CD4-positive, alpha-beta T cell treated with Interleukin-2 at 100 ng/mL for 4 hours (primary cell): ENCODE data around the gene TTYH3.
"Not testable (repeated sequence)": the region's sequence is repeated elsewhere in the genome, so short reads cannot be mapped to it uniquely, and the experiment has no call there.

ENCODE experiments used
- DNase-seq: peaks from one replicate; pipeline ENCODE4 v3.0.0-alpha.2; 2020; ENCODE audit warnings: low spot score

TTYH3 gene

GRCh38 chr7:2688409-2689342, 56.9 kb downstream of the TTYH3 start:
- DNase-seq: no peak

GRCh38 chr7:2689343-2689847, 57.6 kb downstream of the TTYH3 start:
- no peak for DNase-seq

DNA sequence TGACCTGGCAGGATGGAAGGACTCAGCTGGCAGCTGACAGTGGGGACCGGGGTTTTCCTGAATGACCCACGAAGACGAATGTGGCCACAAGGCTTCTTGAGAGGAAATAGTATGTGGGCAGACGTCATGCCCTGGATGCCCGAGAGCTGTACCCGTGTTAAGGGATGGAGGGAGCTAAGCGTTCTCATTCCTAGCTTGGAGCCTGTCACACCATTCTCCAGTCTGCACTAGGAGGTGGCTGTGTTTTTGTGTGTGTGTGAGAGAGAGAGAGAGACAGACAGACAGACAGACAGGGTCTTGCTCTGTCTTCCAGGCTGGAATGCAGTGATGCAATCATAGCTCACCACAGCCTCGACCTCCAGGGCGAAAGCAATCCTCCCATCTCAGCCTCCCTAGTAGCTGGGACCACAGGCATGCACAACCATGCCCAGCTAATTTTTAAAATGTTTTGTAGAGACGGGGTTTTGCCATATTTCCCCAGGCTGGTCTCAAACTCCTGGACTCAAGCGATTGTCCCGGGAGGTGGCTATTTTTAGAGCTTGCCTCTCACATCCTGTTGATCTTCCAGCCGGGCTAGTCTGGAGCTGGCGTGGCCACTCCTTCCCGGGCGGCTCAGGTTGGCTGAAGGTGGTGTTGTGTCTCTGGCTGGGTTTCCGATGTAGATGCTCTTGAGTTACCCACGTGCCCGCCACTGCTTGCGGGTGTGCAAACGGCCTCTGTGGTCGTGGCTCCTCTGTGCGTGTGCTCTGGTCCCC, 58.3 kb downstream of the TTYH3 start:
- no peak for DNase-seq

DNA sequence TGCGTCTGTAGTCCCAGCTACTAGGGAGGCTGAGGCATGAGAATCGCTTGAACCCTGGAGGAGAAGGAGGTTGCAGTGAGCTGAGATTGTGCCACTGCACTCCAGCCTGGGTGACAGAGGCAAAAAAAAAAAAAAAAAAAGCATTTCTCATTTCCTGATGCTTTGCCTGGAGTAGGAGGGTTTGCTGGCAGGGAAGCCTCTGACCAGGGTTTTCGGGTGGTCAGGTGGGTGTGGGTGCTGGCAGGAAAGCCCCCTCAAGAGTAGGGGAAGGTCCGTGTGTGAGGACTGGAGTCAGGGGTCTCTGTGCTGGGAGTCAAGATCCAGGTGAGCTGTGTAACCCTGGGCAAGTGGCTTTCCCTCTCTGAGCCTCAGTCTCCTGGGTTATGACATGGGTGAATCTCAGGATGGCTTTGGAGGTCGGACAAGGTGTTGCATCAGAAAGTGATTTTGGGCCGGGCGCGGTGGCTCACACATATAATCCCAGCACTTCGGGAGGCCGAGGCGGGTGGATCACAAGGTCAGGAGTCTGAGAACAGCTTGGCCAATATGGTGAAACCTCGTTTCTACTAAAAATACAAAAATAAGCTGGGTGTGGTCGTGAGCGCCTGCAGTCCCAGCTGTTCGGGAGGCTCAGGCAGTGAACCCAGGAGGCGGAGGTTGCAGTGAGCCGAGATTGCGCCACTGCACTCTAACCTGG, 59.4 kb downstream of the TTYH3 start:
- no peak for DNase-seq

- DNase-seq: not testable (repeated sequence)
Measured at GRCh38 chr7:2691932-2692439, 60.2 kb downstream of the TTYH3 start.

- no peak for DNase-seq
Measured at GRCh38 chr7:2692543-2692942, 60.8 kb downstream of the TTYH3 start.

GRCh38 chr7:2693420-2694121, 61.8 kb downstream of the TTYH3 start:
- DNase-seq: not testable (repeated sequence)

- DNase-seq: not testable (repeated sequence)
Measured at GRCh38 chr7:2694122-2694436, 62.3 kb downstream of the TTYH3 start.

DNA sequence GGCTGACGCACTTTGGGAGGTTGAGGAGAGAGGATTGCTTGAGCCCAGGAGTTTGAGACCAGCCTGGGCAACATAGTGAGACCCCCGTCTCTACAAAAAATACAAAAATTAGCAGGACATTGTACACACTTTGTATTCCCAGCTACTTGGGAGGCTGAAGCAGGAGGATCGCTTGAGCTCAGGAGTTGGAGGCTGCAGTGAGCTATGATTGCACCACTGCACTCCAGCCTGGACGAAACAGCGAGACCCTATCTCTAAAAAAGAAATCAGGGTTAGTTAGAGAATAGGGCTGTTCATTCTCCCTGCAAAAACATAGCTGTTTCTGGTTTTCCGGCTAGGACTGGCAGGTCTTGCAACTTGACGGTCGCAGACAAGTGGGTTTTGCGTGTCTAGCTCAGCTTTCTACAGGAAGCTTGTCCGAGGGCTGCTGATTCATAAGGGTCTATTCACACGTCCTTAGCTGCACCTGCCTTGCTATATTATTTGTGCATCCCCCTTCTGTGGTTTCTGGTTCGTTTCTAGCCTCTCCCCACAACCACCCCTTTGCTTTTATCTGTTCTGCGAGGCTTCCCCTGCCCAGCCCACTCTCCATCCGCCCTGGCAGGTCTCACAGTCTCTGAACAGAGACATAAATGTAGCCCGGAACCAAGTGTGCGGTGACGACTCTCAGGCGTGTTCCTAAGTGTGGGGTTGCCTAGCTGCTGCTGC, 66.9 kb downstream of the TTYH3 start:
- DNase-seq: peak; percentile 82

DNA sequence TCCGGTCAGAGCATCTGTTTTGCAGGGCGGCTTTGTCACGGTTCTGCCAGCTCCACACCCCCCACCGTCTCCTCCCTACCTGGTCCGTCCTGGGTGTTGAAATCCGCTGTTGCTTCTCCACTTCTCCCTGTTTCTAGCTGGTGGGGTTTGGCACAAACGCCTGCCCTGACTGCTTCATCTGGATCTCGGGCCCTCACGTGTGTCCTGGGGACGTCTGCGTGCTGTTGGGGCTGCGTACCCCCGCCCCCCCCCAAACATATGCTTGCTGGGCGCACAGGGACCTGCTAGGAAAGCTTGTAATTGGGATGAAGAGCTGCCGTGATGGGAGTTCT, 67.5 kb downstream of the TTYH3 start:
- DNase-seq: no peak

DNA sequence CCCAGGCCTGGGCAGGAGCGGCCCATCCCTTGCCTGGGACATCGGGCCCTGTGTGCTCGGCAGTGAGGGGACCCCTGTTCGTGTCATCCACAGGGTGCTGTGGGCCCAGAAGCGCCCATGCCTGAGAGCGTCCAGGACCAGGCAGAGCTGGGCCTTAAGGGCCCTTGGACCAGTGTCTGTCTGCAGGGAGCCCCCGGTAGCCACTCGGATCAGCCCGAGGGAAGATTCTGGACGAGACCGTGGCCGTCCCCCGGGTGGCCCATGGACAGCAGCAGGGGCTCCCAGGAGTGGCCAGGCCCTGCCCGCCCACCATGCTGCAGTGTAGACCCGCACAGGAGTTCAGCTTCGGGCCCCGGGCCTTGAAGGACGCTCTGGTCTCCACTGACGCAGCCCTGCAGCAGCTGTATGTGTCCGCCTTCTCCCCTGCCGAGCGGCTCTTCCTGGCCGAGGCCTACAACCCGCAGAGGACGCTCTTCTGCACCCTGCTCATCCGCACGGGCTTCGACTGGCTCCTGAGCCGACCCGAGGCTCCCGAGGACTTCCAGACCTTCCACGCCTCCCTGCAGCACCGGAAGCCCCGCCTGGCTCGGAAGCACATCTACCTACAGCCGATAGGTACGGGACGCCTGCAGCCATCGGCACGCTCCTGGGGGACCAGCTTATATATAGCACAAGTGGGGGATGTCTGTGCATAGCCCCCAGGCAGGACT, 68.5 kb downstream of the TTYH3 start:
- DNase-seq: no peak

DNA sequence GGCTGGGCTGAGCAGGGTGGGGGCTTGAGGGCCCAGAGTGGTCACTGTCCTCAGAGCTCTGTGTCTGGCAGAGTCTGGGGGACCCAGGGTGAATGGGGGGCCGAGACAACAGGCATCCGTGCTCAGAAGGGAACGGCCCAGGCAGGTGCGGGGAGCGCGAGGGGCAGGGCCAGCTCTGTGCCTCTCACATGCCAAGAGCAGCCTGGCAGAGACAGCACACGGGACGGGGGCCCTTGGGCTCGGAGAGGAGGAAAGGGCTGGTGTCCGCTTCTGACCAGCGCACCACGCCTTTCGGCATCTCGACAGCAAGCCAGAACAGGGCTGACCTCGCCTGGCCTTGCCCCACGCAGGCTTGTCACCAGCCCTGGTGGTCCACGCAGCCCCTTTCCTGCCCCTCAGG, 69.6 kb downstream of the TTYH3 start:
- no peak for DNase-seq

GRCh38 chr7:2701832-2702593, 70.2 kb downstream of the TTYH3 start:
- no peak for DNase-seq

DNA sequence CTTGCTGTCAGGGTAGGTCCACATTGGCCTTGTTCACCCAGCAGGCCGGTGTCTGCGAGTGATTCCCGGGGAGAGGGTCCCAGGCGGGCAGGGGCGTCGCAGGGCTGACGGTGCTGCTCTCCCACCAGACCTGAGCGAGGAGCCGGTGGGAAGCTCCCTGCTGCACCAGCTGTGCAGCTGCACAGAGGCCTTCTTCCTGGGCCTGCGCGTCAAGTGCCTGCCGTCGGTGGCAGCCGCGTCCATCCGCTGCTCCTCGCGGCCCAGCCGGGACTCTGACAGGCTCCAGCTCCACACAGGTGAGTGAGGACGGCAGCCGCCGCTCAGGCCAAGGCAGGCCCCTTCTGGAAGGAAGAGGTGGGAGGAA, 70.8 kb downstream of the TTYH3 start:
- DNase-seq: no peak

GRCh38 chr7:2705371-2706096, 73.7 kb downstream of the TTYH3 start:
- no peak for DNase-seq

GRCh38 chr7:2706685-2707126, 74.9 kb downstream of the TTYH3 start:
- DNase-seq: no peak

DNA sequence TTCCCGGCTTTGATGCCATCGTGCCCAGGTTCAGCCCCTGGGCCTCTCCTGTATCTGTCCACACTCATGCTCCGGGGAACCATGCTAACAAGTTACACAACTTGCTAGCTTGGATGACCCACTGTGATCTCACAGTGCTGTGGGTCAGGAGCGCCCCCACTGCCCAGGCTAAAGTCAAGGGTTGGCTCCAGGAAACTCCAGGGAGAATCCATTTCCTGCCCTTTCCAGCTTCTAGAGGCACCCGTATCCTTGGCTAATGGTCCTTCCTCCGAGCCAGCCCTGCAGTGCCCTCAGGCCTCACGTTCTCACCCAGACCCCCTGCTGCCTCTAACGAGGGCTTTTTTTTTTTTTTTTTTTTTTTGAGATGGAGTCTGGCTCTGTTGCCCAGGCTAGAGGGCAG, 75.7 kb downstream of the TTYH3 start:
- no peak for DNase-seq

DNA sequence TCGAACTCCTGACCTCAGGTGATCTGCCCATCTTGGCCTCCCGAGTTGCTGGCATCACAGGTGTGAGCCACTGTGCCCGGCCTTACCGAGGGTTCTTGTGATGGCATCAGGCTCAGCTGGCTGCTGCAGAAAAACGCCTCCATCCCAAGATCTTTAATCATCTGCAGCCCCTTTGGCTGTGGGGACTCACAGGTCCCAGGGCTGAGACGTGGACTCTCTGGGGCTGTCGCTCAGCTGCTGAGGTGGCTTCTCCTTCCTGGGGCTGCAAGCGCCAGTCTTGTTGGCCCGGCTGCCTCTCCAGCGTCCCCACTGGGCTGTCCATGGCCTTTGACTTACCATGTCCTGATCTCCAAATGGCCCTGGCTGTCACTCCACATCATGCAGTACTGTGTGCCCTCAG, 76.3 kb downstream of the TTYH3 start:
- no peak for DNase-seq
